Neural cell (in vitro differentiated cells): ENCODE data around the gene SPATA9.

Experiments
- CTCF ChIP-seq: fragments of 450-650 bp; IDR thresholded peaks from 2 replicates; pipeline ENCODE4 v1.5.1; 2014; ENCODE audit warnings: antibody characterized with exemption, mild to moderate bottlenecking, moderate library complexity; ENCODE audit not compliant: poor library complexity, severe bottlenecking
- EP300 ChIP-seq: fragments of 450-650 bp; conservative IDR thresholded peaks from 2 replicates; pipeline ENCODE4 v1.6.1; 2014; ENCODE audit warnings: antibody characterized with exemption, mild to moderate bottlenecking, moderate library complexity; ENCODE audit not compliant: poor library complexity, severe bottlenecking
- EZH2 ChIP-seq: fragments of 200-600, 300-800 bp; shearing (Covaris generic), sonication (generic); IDR thresholded peaks from 2 replicates; pipeline ENCODE4 v1.6.1; 2014; ENCODE audit warnings: antibody characterized with exemption, low read length, borderline replicate concordance, mild to moderate bottlenecking; ENCODE audit not compliant: insufficient read depth, poor library complexity, severe bottlenecking
- MXI1 ChIP-seq: fragments of 450-650 bp; conservative IDR thresholded peaks from 2 replicates; pipeline ENCODE4 v1.6.1; 2014; ENCODE audit warnings: antibody characterized with exemption, mild to moderate bottlenecking; ENCODE audit not compliant: poor library complexity, severe bottlenecking
- POLR2AphosphoS5 ChIP-seq: IDR thresholded peaks from 2 replicates; pipeline ENCODE4 v1.6.1; 2012
- RAD21 ChIP-seq: fragments of 450-650 bp; conservative IDR thresholded peaks from 2 replicates; pipeline ENCODE4 v1.6.1; 2014; ENCODE audit warnings: antibody characterized with exemption, mild to moderate bottlenecking, moderate library complexity
- REST ChIP-seq: IDR thresholded peaks from 2 replicates; pipeline ENCODE4 v1.6.1; 2012; ENCODE audit warnings: borderline replicate concordance
- SMC3 ChIP-seq: fragments of 450-650 bp; conservative IDR thresholded peaks from 2 replicates; pipeline ENCODE4 v1.6.1; 2014; ENCODE audit warnings: antibody characterized with exemption, mild to moderate bottlenecking, moderate library complexity; ENCODE audit not compliant: poor library complexity
- TAF1 ChIP-seq: IDR thresholded peaks from 2 replicates; pipeline ENCODE4 v1.6.1; 2012; ENCODE audit warnings: low read depth

GRCh38 chr5:95669540-95669939, 13.3 kb downstream of the SPATA9 start:
- TF ChIP-seq CTCF (no peak), REST (no peak), EZH2 (no peak), MXI1 (no peak), EP300 (no peak), POLR2AphosphoS5 (no peak), TAF1 (no peak), SMC3 (no peak), RAD21 (no peak)
